WTC11 (cell line): ENCODE measurements around the gene PET117.

Experiments
- CTCF ChIP-seq: fragments of 200-600 bp; IDR thresholded peaks from 2 replicates; pipeline ENCODE4 v1.8.0; 2022; ENCODE audit warnings: antibody characterized with exemption
- KAT7 ChIP-seq: sonication (generic); formaldehyde crosslinking; IDR thresholded peaks from 2 replicates; pipeline ENCODE4 v1.8.1; 2023; ENCODE audit warnings: missing genetic modification reagents, mild to moderate bottlenecking, borderline replicate concordance

- TF ChIP-seq KAT7 (CRISPR knock-in tag) (no peak), CTCF (no peak)
Measured at GRCh38 chr20:18139832-18140231, 2.2 kb downstream of the PET117 start.
